ENCODE results near the gene APMAP. TPM values are rescaled to one million over a fixed set of nuclear protein-coding genes. Genes with fewer than 3 reads are reported as not detected.

APMAP gene
- total and polyA plus RNA-seq, 3 experiments from 2014 or later, result 82.5 to 228 (median 83.6) TPM

GRCh38 chr20:24965065-24965919, 27.3 kb downstream of the APMAP start:
- no peaks in the 10 kb centered on the region for H3K27me3 ChIP-seq (ENCODE audit: insufficient read depth, low read length, poor library complexity, severe bottlenecking)
- Mint-ChIP-seq H3K4me3 (peak overlapping the region; percentile 22 to 84 (median 50)), H3K36me3 (peaks cover 37 to 97% (median 39%) of the 10 kb centered on the region in 3 donors), H3K9me3 (no peaks in the 10 kb centered on the region), H3K27me3 (peaks cover 0 to 2% of the 10 kb centered on the region in 2 donors), H3K27ac (peak overlapping the region; percentile 97 to 100 (median 98)), H3K4me1 (peaks cover 66 to 78% (median 76%) of the 10 kb centered on the region in 3 donors)
- peak in 1 of 5 donors; percentile 19 for DNase-seq
- POLR2A ChIA-PET, result interaction anchor here (1.4 kb wide), 1 partner anchor 11 kb away, joined by 4 read pairs; no protein-coding TSS in a partner anchor
- H3K27ac ChIP-seq (ENCODE audit: low read depth, low read length), result peak overlapping the region; percentile 9
- H3K4me3 ChIP-seq (ENCODE audit: low read length), result no peak overlapping the region
- no peaks in the 10 kb centered on the region for H3K9me3 ChIP-seq (ENCODE audit: low read length)
- CTCF ChIA-PET, result interaction anchor here (1.1 to 2.8 kb wide), 2 partner anchors 16 to 29 kb away, joined by 3 to 8 read pairs; partner anchors contain the start of gene CST7
- H3K36me3 ChIP-seq (ENCODE audit: insufficient read depth, low read length), result peaks cover 63% of the 10 kb centered on the region
- peaks cover 55% of the 10 kb centered on the region for H3K4me1 ChIP-seq (ENCODE audit: insufficient read depth, low read length)

GRCh38 chr20:24964506-24964840, 28.1 kb downstream of the APMAP start:
- ChIA-PET CTCF (interaction anchor here (1.1 to 2.8 kb wide), 2 partner anchors 15 to 30 kb away, joined by 3 to 8 read pairs; partner anchors contain the start of gene CST7), POLR2A (interaction anchor here (0.5 to 1.2 kb wide), 2 partner anchors 32 to 742 kb away, joined by 3 to 4 read pairs; no protein-coding TSS in a partner anchor)
- H3K27ac Mint-ChIP-seq, result peak overlapping the region; percentile 97 to 100 (median 98)
- Histone ChIP-seq H3K4me3 (ENCODE audit: low read length) (no peak overlapping the region), H3K9me3 (ENCODE audit: low read length) (no peaks in the 10 kb centered on the region), H3K36me3 (ENCODE audit: insufficient read depth, low read length) (peaks cover 61% of the 10 kb centered on the region), H3K27me3 (ENCODE audit: insufficient read depth, low read length, poor library complexity, severe bottlenecking) (no peaks in the 10 kb centered on the region), H3K4me1 (ENCODE audit: insufficient read depth, low read length) (peaks cover 63% of the 10 kb centered on the region), H3K27ac (ENCODE audit: low read depth, low read length) (no peak overlapping the region)
- peaks cover 0 to 2% of the 10 kb centered on the region in 2 donors for H3K27me3 Mint-ChIP-seq
- H3K36me3 Mint-ChIP-seq, result peaks cover 38 to 97% (median 39%) of the 10 kb centered on the region in 3 donors
- H3K4me3 Mint-ChIP-seq, result peak overlapping the region in 6 of 7 donors; percentile 11 to 72 (median 24)
- no peaks in the 10 kb centered on the region for H3K9me3 Mint-ChIP-seq
- peak in 1 of 5 donors; percentile 22 for DNase-seq
- peaks cover 71 to 86% (median 84%) of the 10 kb centered on the region in 3 donors for H3K4me1 Mint-ChIP-seq

- ChIA-PET CTCF (interaction anchor here (1.1 to 2.8 kb wide), 2 partner anchors 14 to 30 kb away, joined by 3 to 8 read pairs; partner anchors contain the start of gene CST7), POLR2A (interaction anchor here (0.5 to 1.2 kb wide), 2 partner anchors 32 to 743 kb away, joined by 3 to 4 read pairs; no protein-coding TSS in a partner anchor)
- Mint-ChIP-seq H3K4me3 (peak overlapping the region in 4 of 7 donors; percentile 11 to 79 (median 17)), H3K4me1 (peaks cover 76 to 92% (median 90%) of the 10 kb centered on the region in 3 donors), H3K27ac (peak overlapping the region; percentile 97 to 100 (median 98)), H3K36me3 (peaks cover 40 to 97% (median 42%) of the 10 kb centered on the region in 3 donors), H3K27me3 (peaks cover 0 to 2% of the 10 kb centered on the region in 2 donors), H3K9me3 (no peaks in the 10 kb centered on the region)
- Histone ChIP-seq H3K4me1 (ENCODE audit: insufficient read depth, low read length) (peaks cover 67% of the 10 kb centered on the region), H3K27ac (ENCODE audit: low read depth, low read length) (peak overlapping the region; percentile 4), H3K9me3 (ENCODE audit: low read length) (no peaks in the 10 kb centered on the region), H3K4me3 (ENCODE audit: low read length) (no peak overlapping the region), H3K27me3 (ENCODE audit: insufficient read depth, low read length, poor library complexity, severe bottlenecking) (no peaks in the 10 kb centered on the region), H3K36me3 (ENCODE audit: insufficient read depth, low read length) (peaks cover 60% of the 10 kb centered on the region)
- peak in 1 of 5 donors; percentile 42 for DNase-seq
These were observed 28.7 kb downstream of the APMAP start for GRCh38 chr20:24963672-24964505.

- no peak overlapping the region for H3K4me3 ChIP-seq (ENCODE audit: low read length)
- H3K36me3 ChIP-seq (ENCODE audit: insufficient read depth, low read length), result peaks cover 58% of the 10 kb centered on the region
- H3K9me3 Mint-ChIP-seq, result no peaks in the 10 kb centered on the region
- peak overlapping the region; percentile 97 to 100 (median 99) for H3K27ac Mint-ChIP-seq
- H3K4me3 Mint-ChIP-seq, result peak overlapping the region in 5 of 7 donors; percentile 44 to 92 (median 79)
- peaks cover 77% of the 10 kb centered on the region for H3K4me1 ChIP-seq (ENCODE audit: insufficient read depth, low read length)
- DNase-seq, result peak in 1 of 5 donors; percentile 11
- no peaks in the 10 kb centered on the region for H3K9me3 ChIP-seq (ENCODE audit: low read length)
- H3K27ac ChIP-seq (ENCODE audit: low read depth, low read length), result peak overlapping the region; percentile 90
- peaks cover 32 to 96% (median 40%) of the 10 kb centered on the region in 3 donors for H3K36me3 Mint-ChIP-seq
- peaks cover 0 to 2% of the 10 kb centered on the region in 2 donors for H3K27me3 Mint-ChIP-seq
- H3K4me1 Mint-ChIP-seq, result peaks cover 75 to 96% (median 86%) of the 10 kb centered on the region in 3 donors
- POLR2A ChIA-PET, result interaction anchor here (1.0 kb wide), 1 partner anchor 26 kb away, joined by 3 read pairs; no protein-coding TSS in a partner anchor
- H3K27me3 ChIP-seq (ENCODE audit: insufficient read depth, low read length, poor library complexity, severe bottlenecking), result no peaks in the 10 kb centered on the region
- CTCF ChIA-PET, result interaction anchor here (2.3 kb wide), 1 partner anchor 31 kb away, joined by 15 read pairs; no protein-coding TSS in a partner anchor
These were observed 30.0 kb downstream of the APMAP start for GRCh38 chr20:24962510-24962909.

GRCh38 chr20:24962182-24962492, 30.4 kb downstream of the APMAP start:
- H3K27ac ChIP-seq (ENCODE audit: low read depth, low read length), result peak overlapping the region; percentile 90
- no peaks in the 10 kb centered on the region for H3K27me3 ChIP-seq (ENCODE audit: insufficient read depth, low read length, poor library complexity, severe bottlenecking)
- Mint-ChIP-seq H3K4me3 (peak overlapping the region in 5 of 7 donors; percentile 62 to 92 (median 79)), H3K36me3 (peaks cover 29 to 95% (median 36%) of the 10 kb centered on the region in 3 donors), H3K9me3 (no peaks in the 10 kb centered on the region), H3K27me3 (peaks cover 0 to 2% of the 10 kb centered on the region in 2 donors), H3K4me1 (peaks cover 71 to 96% (median 85%) of the 10 kb centered on the region in 3 donors), H3K27ac (peak overlapping the region; percentile 97 to 100 (median 99))
- ChIA-PET POLR2A (interaction anchor here (1.0 kb wide), 1 partner anchor 26 kb away, joined by 3 read pairs; no protein-coding TSS in a partner anchor), CTCF (interaction anchor here (0.7 to 2.3 kb wide), 2 partner anchors 19 to 31 kb away, joined by 3 to 15 read pairs; no protein-coding TSS in a partner anchor)
- no peaks in the 10 kb centered on the region for H3K9me3 ChIP-seq (ENCODE audit: low read length)
- peaks cover 58% of the 10 kb centered on the region for H3K36me3 ChIP-seq (ENCODE audit: insufficient read depth, low read length)
- H3K4me3 ChIP-seq (ENCODE audit: low read length), result no peak overlapping the region
- peak in 1 of 5 donors; percentile 30 for DNase-seq
- H3K4me1 ChIP-seq (ENCODE audit: insufficient read depth, low read length), result peaks cover 77% of the 10 kb centered on the region

GRCh38 chr20:24961384-24962181, 31.0 kb downstream of the APMAP start:
- Mint-ChIP-seq H3K9me3 (no peaks in the 10 kb centered on the region), H3K27me3 (peaks cover 0 to 2% of the 10 kb centered on the region in 2 donors), H3K36me3 (peaks cover 29 to 95% (median 35%) of the 10 kb centered on the region in 3 donors), H3K27ac (peak overlapping the region; percentile 97 to 100 (median 99)), H3K4me3 (peak overlapping the region; percentile 24 to 92 (median 73)), H3K4me1 (peaks cover 71 to 97% (median 86%) of the 10 kb centered on the region in 3 donors)
- peak in 1 of 5 donors; percentile 60 for DNase-seq
- peak overlapping the region; percentile 90 for H3K27ac ChIP-seq (ENCODE audit: low read depth, low read length)
- H3K4me1 ChIP-seq (ENCODE audit: insufficient read depth, low read length), result peaks cover 77% of the 10 kb centered on the region
- ChIA-PET POLR2A (interaction anchor here (0.9 to 2.8 kb wide), 6 partner anchors 11 to 129 kb away, joined by 3 to 34 read pairs (median 4); partner anchors contain the start of genes ACSS1 and CST7), CTCF (interaction anchor here (0.7 to 2.8 kb wide), 6 partner anchors 12 to 102 kb away, joined by 3 to 19 read pairs (median 3); partner anchors contain the start of gene CST7)
- peaks cover 55% of the 10 kb centered on the region for H3K36me3 ChIP-seq (ENCODE audit: insufficient read depth, low read length)
- H3K9me3 ChIP-seq (ENCODE audit: low read length), result no peaks in the 10 kb centered on the region
- no peaks in the 10 kb centered on the region for H3K27me3 ChIP-seq (ENCODE audit: insufficient read depth, low read length, poor library complexity, severe bottlenecking)
- H3K4me3 ChIP-seq (ENCODE audit: low read length), result no peak overlapping the region
